A549 (cell line): ENCODE measurements around the gene KCNN3.

Experiments used
- EP300 ChIP-seq, 2 experiments: fragments of >200 bp; sonication (Bioruptor Twin); formaldehyde crosslinking; IDR thresholded peaks; 2 replicates in 1 of 2; 3 replicates in 1 of 2; pipeline ENCODE4 v1.6.1; 2016 to 2017
- MAZ ChIP-seq: fragments of 150-350 bp; IDR thresholded peaks from 2 replicates; pipeline ENCODE4 v1.6.1; 2014; ENCODE audit warnings: antibody characterized with exemption, low read depth, low read length, borderline replicate concordance
- MYC ChIP-seq: IDR thresholded peaks from 2 replicates; pipeline ENCODE4 v1.6.1; 2012; ENCODE audit warnings: mild to moderate bottlenecking, inconsistent platforms, low read length, improper control_type of control experiment, borderline replicate concordance
- POLR2A ChIP-seq: IDR thresholded peaks from 2 replicates; pipeline ENCODE4 v1.6.1; 2012; ENCODE audit warnings: mild to moderate bottlenecking, low read length
- TF ChIP-seq, protein P1 (sequence below): fragments of >200 bp; sonication (Bioruptor Twin); formaldehyde crosslinking; IDR thresholded peaks from 3 replicates; pipeline ENCODE4 v1.5.1; 2016
- TF ChIP-seq, protein P2 (sequence below): IDR thresholded peaks from 2 replicates; pipeline ENCODE4 v1.6.1; 2012
- TF ChIP-seq, protein P3 (sequence below): fragments of 200-600 bp; sonication (generic); IDR thresholded peaks from 2 replicates; pipeline ENCODE4 v1.6.1; 2016; ENCODE audit warnings: antibody characterized with exemption, mild to moderate bottlenecking, moderate library complexity

DNA sequence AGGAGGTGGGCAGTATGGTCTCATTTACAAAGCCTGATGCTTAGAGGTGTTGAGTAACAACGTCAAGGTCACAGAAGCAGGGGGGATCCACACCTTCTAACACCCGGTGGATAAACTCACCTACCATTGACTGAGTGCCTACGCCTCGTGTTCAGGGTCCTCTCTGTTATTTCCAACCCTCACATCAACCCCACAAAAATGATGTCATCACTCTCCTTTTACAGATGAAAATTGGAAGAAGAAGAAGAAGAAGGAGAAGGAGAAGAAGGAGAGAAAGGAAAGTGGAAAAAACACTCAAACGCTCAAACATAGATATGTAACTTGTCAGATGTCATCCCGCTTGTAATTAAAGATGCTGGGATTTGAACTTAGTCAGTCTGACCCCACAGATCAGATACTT is 653 bp upstream of the KCNN3 start:
- TF ChIP-seq, protein P1, sequence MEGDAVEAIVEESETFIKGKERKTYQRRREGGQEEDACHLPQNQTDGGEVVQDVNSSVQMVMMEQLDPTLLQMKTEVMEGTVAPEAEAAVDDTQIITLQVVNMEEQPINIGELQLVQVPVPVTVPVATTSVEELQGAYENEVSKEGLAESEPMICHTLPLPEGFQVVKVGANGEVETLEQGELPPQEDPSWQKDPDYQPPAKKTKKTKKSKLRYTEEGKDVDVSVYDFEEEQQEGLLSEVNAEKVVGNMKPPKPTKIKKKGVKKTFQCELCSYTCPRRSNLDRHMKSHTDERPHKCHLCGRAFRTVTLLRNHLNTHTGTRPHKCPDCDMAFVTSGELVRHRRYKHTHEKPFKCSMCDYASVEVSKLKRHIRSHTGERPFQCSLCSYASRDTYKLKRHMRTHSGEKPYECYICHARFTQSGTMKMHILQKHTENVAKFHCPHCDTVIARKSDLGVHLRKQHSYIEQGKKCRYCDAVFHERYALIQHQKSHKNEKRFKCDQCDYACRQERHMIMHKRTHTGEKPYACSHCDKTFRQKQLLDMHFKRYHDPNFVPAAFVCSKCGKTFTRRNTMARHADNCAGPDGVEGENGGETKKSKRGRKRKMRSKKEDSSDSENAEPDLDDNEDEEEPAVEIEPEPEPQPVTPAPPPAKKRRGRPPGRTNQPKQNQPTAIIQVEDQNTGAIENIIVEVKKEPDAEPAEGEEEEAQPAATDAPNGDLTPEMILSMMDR, result no peak
- TF ChIP-seq, protein P2, sequence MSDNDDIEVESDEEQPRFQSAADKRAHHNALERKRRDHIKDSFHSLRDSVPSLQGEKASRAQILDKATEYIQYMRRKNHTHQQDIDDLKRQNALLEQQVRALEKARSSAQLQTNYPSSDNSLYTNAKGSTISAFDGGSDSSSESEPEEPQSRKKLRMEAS, result no peak
- TF ChIP-seq MAZ, result no peak
- TF ChIP-seq POLR2A, result no peak
- TF ChIP-seq, protein P3, sequence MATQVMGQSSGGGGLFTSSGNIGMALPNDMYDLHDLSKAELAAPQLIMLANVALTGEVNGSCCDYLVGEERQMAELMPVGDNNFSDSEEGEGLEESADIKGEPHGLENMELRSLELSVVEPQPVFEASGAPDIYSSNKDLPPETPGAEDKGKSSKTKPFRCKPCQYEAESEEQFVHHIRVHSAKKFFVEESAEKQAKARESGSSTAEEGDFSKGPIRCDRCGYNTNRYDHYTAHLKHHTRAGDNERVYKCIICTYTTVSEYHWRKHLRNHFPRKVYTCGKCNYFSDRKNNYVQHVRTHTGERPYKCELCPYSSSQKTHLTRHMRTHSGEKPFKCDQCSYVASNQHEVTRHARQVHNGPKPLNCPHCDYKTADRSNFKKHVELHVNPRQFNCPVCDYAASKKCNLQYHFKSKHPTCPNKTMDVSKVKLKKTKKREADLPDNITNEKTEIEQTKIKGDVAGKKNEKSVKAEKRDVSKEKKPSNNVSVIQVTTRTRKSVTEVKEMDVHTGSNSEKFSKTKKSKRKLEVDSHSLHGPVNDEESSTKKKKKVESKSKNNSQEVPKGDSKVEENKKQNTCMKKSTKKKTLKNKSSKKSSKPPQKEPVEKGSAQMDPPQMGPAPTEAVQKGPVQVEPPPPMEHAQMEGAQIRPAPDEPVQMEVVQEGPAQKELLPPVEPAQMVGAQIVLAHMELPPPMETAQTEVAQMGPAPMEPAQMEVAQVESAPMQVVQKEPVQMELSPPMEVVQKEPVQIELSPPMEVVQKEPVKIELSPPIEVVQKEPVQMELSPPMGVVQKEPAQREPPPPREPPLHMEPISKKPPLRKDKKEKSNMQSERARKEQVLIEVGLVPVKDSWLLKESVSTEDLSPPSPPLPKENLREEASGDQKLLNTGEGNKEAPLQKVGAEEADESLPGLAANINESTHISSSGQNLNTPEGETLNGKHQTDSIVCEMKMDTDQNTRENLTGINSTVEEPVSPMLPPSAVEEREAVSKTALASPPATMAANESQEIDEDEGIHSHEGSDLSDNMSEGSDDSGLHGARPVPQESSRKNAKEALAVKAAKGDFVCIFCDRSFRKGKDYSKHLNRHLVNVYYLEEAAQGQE, result no peak
- TF ChIP-seq MYC, result no peak
- TF ChIP-seq EP300 (IDR thresholded peaks at IDR 0.05), result no peak
